ENCODE data around the gene KLHDC8B.

GRCh38 chr3:49131040-49131439 lies 40.4 kb upstream of the KLHDC8B start:
- TF ChIP-seq CTCF (IDR thresholded peaks at IDR 0.05) (no peak), POLR2A (IDR thresholded peaks at IDR 0.05) (no peak), EP300 (IDR thresholded peaks at IDR 0.05) (no peak)
